Mesendoderm (in vitro differentiated cells): ENCODE results near the gene LRRC37A.
"Not testable (repeated sequence)": the region's sequence is repeated elsewhere in the genome, so short reads cannot be mapped to it uniquely, and the experiment has no call there.

Source experiments
- DNase-seq: peaks from one replicate; pipeline ENCODE4 v3.0.0; 2013
- H2AK5ac ChIP-seq: 2 replicates; pipeline ENCODE4 v1.6.1; 2013; ENCODE audit warnings: low read length, inconsistent platforms
- H2BK120ac ChIP-seq: 2 replicates; pipeline ENCODE4 v1.6.1; 2013; ENCODE audit warnings: low read depth, mild to moderate bottlenecking, low read length, moderate library complexity, mixed read lengths
- H2BK15ac ChIP-seq: replicated peaks from 2 replicates; pipeline ENCODE4 v1.6.1; 2013; ENCODE audit warnings: low read depth, mild to moderate bottlenecking, moderate library complexity
- H2BK5ac ChIP-seq: 2 replicates; pipeline ENCODE4 v1.6.1; 2013; ENCODE audit warnings: low read length, inconsistent platforms
- H3K18ac ChIP-seq: 2 replicates; pipeline ENCODE4 v1.6.1; 2013; ENCODE audit warnings: mild to moderate bottlenecking, low read length, mixed read lengths
- H3K23ac ChIP-seq: one replicate; pipeline ENCODE4 v1.6.1; 2013; ENCODE audit warnings: low read length
- H3K27ac ChIP-seq: 2 replicates; pipeline ENCODE4 v1.5.1; 2013; ENCODE audit warnings: low read depth, mild to moderate bottlenecking, inconsistent platforms, low read length, moderate library complexity
- H3K27me3 ChIP-seq: 2 replicates; pipeline ENCODE4 v1.6.1; 2013; ENCODE audit warnings: low read length, control low read depth, mild to moderate bottlenecking, inconsistent platforms; ENCODE audit not compliant: insufficient read depth, poor library complexity
- H3K36me3 ChIP-seq: 2 replicates; pipeline ENCODE4 v1.6.1; 2013; ENCODE audit warnings: low read length, inconsistent platforms; ENCODE audit not compliant: control insufficient read depth, insufficient read depth
- H3K4ac ChIP-seq: one replicate; pipeline ENCODE4 v1.6.1; 2013; ENCODE audit warnings: low read depth, mild to moderate bottlenecking, low read length, moderate library complexity
- H3K4me1 ChIP-seq: 2 replicates; pipeline ENCODE4 v1.6.1; 2013; ENCODE audit warnings: low read depth, low read length, inconsistent platforms; ENCODE audit not compliant: control insufficient read depth
- H3K4me2 ChIP-seq: 2 replicates; pipeline ENCODE4 v1.6.1; 2013; ENCODE audit warnings: low read length
- H3K4me3 ChIP-seq: 2 replicates; pipeline ENCODE4 v1.5.1; 2013; ENCODE audit warnings: mild to moderate bottlenecking, low read length
- H3K56ac ChIP-seq: one replicate; pipeline ENCODE4 v1.6.1; 2013; ENCODE audit warnings: low read length
- H3K79me1 ChIP-seq: 2 replicates; pipeline ENCODE4 v1.6.1; 2013; ENCODE audit warnings: low read length, inconsistent platforms
- H3K79me2 ChIP-seq: 2 replicates; pipeline ENCODE4 v1.6.1; 2013; ENCODE audit warnings: mild to moderate bottlenecking, low read length; ENCODE audit not compliant: control insufficient read depth, insufficient read depth
- H3K9ac ChIP-seq: 2 replicates; pipeline ENCODE4 v1.6.1; 2013; ENCODE audit warnings: low read length, inconsistent platforms
- H4K5ac ChIP-seq: one replicate; pipeline ENCODE4 v1.6.1; 2013; ENCODE audit warnings: low read length
- H4K8ac ChIP-seq: one replicate; pipeline ENCODE4 v1.6.1; 2013; ENCODE audit warnings: low read depth, mild to moderate bottlenecking, control low read depth, low read length, moderate library complexity
- WGBS: extraction: QIAGEN DNeasy Blood & Tissue Kit; methylation state at CpG from one replicate; pipeline ENCODE4 v1.1.7; 2013; ENCODE audit warnings: low lambda C conversion rate, missing lambda C conversion rate; ENCODE audit not compliant: insufficient coverage; ENCODE audit errors: extremely low coverage; 5-methylcytosine and 5-hydroxymethylcytosine counted together

The LRRC37A gene

GRCh38 chr17:46361145-46361735 is 66.3 kb downstream of the LRRC37A start:
- H2BK120ac ChIP-seq, H3K18ac ChIP-seq, H3K79me2 ChIP-seq, H3K9ac ChIP-seq, H3K4me3 ChIP-seq, H3K27ac ChIP-seq, H2BK15ac ChIP-seq, DNase-seq, H3K4me1 ChIP-seq, H2AK5ac ChIP-seq, H3K79me1 ChIP-seq, H4K8ac ChIP-seq, H4K5ac ChIP-seq, H3K56ac ChIP-seq, H3K4me2 ChIP-seq, H3K23ac ChIP-seq, H3K27me3 ChIP-seq, H3K4ac ChIP-seq, H3K36me3 ChIP-seq, H2BK5ac ChIP-seq: not testable (repeated sequence)
- no CpG with 5 or more reads among the region's 42 CpGs for WGBS

- not testable (repeated sequence) for H4K5ac ChIP-seq, H3K36me3 ChIP-seq, H3K56ac ChIP-seq, H2BK15ac ChIP-seq, H3K9ac ChIP-seq, H3K23ac ChIP-seq, H2BK5ac ChIP-seq, H4K8ac ChIP-seq, H3K4ac ChIP-seq, H3K79me2 ChIP-seq, H2BK120ac ChIP-seq, H2AK5ac ChIP-seq, H3K27ac ChIP-seq, H3K4me3 ChIP-seq, DNase-seq, H3K79me1 ChIP-seq, H3K4me2 ChIP-seq, H3K18ac ChIP-seq, H3K4me1 ChIP-seq, H3K27me3 ChIP-seq
- WGBS = no CpG with 5 or more reads among the region's 22 CpGs
These were observed 66.8 kb downstream of the LRRC37A start, which contains the start of gene ARL17B for GRCh38 chr17:46361755-46362154. TSS of gene ARL17B (minus strand) at chr17:46361766. CDS start at chr17:46358397, 3,369 bp downstream.

- not testable (repeated sequence) for H4K8ac ChIP-seq, H3K27me3 ChIP-seq, H2AK5ac ChIP-seq, H3K4me1 ChIP-seq, H3K36me3 ChIP-seq, H4K5ac ChIP-seq, H3K79me1 ChIP-seq, H3K56ac ChIP-seq, H3K27ac ChIP-seq, H3K79me2 ChIP-seq, H3K9ac ChIP-seq, H3K4ac ChIP-seq, DNase-seq, H3K18ac ChIP-seq, H3K23ac ChIP-seq, H2BK15ac ChIP-seq, H2BK5ac ChIP-seq, H3K4me2 ChIP-seq, H2BK120ac ChIP-seq, H3K4me3 ChIP-seq
- no CpG with 5 or more reads among the region's 3 CpGs for WGBS
These were observed 72.6 kb downstream of the LRRC37A start for GRCh38 chr17:46367520-46367919.

GRCh38 chr17:46372236-46373229 is 77.6 kb downstream of the LRRC37A start:
- H3K4me3 ChIP-seq, H3K9ac ChIP-seq, H3K56ac ChIP-seq, H3K4me2 ChIP-seq, H2BK15ac ChIP-seq, H3K27me3 ChIP-seq, H4K5ac ChIP-seq, H3K23ac ChIP-seq, H2BK5ac ChIP-seq, H3K79me2 ChIP-seq, H4K8ac ChIP-seq, H3K79me1 ChIP-seq, H3K18ac ChIP-seq, H3K4ac ChIP-seq, H3K4me1 ChIP-seq, H3K27ac ChIP-seq, H2AK5ac ChIP-seq, H3K36me3 ChIP-seq, H2BK120ac ChIP-seq, DNase-seq: not testable (repeated sequence)
- WGBS = no CpG with 5 or more reads among the region's 95 CpGs

GRCh38 chr17:46373418-46373817 is 78.5 kb downstream of the LRRC37A start:
- H3K4ac ChIP-seq, H3K79me1 ChIP-seq, H3K9ac ChIP-seq, H3K27me3 ChIP-seq, H2BK5ac ChIP-seq, DNase-seq, H3K56ac ChIP-seq, H3K27ac ChIP-seq, H3K36me3 ChIP-seq, H2BK120ac ChIP-seq, H4K8ac ChIP-seq, H3K79me2 ChIP-seq, H4K5ac ChIP-seq, H2AK5ac ChIP-seq, H3K18ac ChIP-seq, H2BK15ac ChIP-seq, H3K23ac ChIP-seq, H3K4me1 ChIP-seq, H3K4me3 ChIP-seq, H3K4me2 ChIP-seq: not testable (repeated sequence)
- WGBS = no CpG with 5 or more reads among the region's 7 CpGs
